Globus pallidus (tissue), 1 donor: ENCODE data around the gene TRIM37.
"Not testable (repeated sequence)": the region's sequence is repeated elsewhere in the genome, so short reads cannot be mapped to it uniquely, and the experiment has no call there.

Experiments
- DNase-seq: peaks from one replicate; pipeline ENCODE4 v3.0.0-alpha.2; 2015; ENCODE audit warnings: low spot score

Gene TRIM37, protein sequence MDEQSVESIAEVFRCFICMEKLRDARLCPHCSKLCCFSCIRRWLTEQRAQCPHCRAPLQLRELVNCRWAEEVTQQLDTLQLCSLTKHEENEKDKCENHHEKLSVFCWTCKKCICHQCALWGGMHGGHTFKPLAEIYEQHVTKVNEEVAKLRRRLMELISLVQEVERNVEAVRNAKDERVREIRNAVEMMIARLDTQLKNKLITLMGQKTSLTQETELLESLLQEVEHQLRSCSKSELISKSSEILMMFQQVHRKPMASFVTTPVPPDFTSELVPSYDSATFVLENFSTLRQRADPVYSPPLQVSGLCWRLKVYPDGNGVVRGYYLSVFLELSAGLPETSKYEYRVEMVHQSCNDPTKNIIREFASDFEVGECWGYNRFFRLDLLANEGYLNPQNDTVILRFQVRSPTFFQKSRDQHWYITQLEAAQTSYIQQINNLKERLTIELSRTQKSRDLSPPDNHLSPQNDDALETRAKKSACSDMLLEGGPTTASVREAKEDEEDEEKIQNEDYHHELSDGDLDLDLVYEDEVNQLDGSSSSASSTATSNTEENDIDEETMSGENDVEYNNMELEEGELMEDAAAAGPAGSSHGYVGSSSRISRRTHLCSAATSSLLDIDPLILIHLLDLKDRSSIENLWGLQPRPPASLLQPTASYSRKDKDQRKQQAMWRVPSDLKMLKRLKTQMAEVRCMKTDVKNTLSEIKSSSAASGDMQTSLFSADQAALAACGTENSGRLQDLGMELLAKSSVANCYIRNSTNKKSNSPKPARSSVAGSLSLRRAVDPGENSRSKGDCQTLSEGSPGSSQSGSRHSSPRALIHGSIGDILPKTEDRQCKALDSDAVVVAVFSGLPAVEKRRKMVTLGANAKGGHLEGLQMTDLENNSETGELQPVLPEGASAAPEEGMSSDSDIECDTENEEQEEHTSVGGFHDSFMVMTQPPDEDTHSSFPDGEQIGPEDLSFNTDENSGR

DNA sequence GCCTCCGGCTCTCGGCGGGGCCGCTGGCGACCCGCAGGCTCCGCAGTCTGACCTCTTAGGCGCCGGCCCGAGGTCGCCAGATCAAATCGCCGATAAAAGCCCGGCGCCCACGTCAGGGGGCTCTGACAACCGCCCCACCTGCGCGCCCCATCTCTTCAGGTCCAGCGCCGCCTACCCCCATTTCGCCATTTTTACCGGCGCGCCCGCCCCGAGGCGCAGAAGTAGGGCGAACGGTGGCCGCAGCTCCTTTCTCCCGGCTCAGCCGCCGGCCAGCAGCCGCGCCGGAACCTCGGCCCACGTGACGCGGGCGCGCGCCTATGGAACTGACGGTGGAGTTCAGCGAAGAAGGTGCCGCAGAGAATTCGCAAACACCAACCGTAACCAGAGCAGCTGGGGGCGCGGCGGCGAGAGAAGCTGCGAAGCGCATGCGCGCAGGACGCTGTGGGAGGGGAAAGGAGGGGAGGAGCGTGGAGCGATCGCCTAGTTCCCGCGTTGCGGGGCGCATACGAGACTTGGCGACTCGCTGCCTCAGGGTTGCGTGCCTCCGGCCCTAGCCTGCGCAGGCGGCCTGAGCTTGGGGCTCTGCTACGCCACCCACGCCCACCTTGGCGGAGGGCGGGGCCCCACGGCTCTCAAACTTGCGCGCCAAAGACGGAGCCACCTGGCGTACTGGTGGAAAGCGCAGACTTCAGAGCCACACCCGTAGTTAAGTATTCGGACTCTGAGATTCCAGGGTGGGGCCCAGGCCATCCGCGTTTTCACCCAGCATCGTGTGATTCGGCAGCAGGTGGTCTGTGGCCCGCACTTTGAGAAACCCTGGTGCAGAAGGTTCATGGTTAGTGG is at the start of gene TRIM37:
TSS of gene TRIM37 (minus strand) at position 418 of the 843 bp plus-strand sequence. CDS start 419 bp downstream, outside the sequence.
- peak; percentile 93 for DNase-seq

- DNase-seq = peak; percentile 100
These were observed 48.9 kb upstream of the TRIM37 start, which contains the start of gene PRR11 for GRCh38 chr17:59155439-59156177. Gene PRR11 (plus strand): TSS chr17:59155746. CDS start chr17:59169753, 14,007 bp downstream.

DNA sequence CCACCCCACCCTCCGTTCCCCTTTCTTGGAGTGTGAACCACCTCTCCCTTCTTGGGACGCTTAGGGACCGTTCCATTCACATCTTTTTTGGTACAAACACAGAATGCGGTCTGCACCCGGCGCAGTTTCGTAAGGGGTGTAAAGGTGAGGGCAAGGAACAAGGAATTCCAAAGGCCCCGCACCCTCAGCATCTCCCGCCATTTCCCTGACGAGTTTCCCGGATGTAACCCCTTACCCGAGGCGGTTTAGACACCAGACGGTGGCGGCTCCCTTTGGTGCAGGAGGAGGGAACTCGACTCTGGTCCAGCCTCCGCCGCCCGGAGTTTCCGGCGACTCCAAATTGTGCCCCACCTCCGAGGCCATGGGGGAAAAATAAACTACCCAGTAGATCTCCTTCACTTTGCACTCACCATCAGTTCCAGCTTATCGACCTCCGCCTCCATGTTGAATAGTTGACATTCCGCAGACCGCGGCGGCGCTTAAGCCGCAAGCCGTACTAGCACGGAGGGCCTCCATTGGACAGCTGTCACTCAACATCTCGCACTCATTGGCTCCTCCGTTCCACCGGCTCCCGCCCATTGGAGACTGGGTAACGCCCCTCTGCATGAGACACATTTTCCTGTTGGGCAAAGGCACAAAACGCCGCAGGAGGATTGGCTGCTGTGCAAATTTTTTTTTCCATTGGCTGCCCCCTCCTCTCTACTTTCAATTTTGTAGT is 48.2 kb upstream of the TRIM37 start, which contains the start of gene SKA2:
TSS of gene SKA2 (minus strand) at position 466 of the 718 bp plus-strand sequence. CDS start at position 443, 23 bp downstream.
- no peak for DNase-seq

DNA sequence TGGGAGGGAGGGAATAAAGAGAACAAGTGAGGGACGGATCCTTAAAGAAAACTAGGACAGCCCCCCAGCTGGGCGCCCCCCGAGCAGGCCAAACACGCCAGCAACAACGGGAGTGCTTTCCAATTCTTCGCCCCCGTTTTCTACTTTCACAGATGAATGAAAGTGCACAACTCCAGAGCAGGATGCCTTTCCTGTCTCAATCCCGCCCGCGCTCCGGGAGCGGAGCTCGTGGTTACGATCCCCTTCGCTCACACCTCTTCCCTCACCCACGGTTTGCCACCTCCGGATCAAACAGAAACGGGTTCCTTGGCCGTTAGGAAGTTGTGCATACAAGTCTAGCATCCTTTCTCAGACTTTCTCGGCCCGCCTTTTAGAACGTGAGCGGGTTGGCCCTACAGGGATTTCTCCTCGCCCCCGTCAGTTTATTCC is 47.6 kb upstream of the TRIM37 start:
- DNase-seq = no peak

DNA sequence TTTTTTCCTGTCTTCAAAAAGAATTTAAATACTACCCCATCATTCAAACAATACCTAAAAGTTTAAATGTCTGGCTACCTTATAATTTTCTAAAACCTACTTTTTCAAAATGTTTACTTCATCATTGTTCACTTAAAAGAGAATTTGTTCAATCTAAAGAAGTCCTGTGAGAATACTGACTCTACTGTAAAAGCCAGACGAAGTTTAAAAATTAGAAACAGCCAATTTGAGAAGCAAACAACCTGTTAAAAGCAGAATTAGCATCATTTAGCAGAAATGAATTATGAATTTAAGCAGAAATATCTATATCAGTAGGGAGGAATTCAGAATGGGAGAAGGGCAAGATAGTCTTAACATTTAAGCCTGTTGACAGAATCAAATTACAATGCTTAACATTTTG is 46.2 kb upstream of the TRIM37 start:
- DNase-seq = no peak

GRCh38 chr17:59151591-59151990 is 44.9 kb upstream of the TRIM37 start:
- no peak for DNase-seq

- DNase-seq = no peak
These were observed 44.3 kb upstream of the TRIM37 start for GRCh38 chr17:59151006-59151405.

- no peak for DNase-seq
These were observed 43.3 kb upstream of the TRIM37 start for GRCh38 chr17:59149841-59150511.

DNA sequence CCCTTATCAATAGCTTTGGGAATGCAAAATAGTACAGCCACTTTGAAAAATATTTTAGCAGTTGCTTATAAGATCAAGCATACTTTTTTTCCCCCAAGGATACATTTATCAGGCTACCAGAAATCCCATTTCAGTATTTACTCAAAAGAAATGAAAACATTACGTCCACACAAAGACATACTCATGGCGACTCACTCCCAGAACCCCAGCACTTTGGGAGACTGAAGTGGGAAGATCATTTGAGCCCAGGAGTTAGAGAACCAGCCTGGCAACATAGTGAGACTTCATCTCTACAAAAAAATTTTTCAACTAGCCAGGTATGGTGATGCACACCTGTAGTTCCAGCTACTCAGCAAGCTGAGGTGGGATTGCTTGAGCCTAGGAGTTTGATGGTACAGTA is 42.4 kb upstream of the TRIM37 start:
- DNase-seq = no peak

DNA sequence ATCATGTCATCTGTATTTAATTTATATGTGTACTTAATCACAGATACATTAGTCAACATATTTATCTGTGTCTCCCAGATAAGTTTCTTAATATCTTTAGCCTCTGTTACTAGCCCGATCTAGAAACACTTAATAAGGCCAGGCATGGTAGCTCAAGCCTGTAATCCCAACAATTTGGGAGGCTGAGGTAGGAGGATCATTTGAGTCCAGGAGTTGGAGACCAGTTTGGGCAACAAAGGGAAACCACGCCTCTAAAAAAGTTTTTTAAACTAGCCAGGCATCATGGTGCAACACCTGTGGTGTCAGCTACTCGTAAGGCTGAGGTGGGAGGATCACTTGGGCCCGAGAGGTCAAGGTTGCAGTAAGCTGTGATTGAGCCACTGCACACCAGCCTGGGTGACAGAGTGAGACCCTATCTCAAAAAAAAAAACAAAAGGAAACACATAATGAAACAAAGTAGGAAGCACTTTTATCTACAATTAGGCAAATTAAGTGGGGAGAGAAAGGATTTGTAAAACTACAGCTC is 39.0 kb upstream of the TRIM37 start:
- DNase-seq = no peak

GRCh38 chr17:59141860-59142259 is 35.2 kb upstream of the TRIM37 start:
- DNase-seq = no peak

DNA sequence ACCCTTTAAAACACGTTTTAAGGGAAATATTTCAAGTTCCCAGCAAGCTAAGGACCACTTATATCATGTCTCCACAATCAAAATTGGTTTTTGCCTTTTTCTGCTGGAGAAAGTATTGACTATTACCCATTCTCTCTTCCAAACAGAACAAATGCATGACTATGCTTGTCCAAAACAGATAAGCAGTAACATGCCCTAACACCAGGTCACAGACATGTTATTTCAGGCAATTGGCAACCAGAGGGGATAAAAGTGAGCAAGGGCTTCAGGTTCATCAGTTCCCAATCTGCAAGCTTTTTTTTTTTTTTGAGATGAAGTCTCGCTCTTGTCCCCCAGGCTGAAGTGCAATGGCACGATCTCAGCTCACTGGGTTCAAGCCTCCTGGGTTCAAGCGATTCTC is 33.3 kb upstream of the TRIM37 start:
- DNase-seq = no peak

- not testable (repeated sequence) for DNase-seq
These were observed 31.7 kb upstream of the TRIM37 start for GRCh38 chr17:59138339-59138738.

GRCh38 chr17:59131131-59131530 is 24.5 kb upstream of the TRIM37 start:
- no peak for DNase-seq

DNA sequence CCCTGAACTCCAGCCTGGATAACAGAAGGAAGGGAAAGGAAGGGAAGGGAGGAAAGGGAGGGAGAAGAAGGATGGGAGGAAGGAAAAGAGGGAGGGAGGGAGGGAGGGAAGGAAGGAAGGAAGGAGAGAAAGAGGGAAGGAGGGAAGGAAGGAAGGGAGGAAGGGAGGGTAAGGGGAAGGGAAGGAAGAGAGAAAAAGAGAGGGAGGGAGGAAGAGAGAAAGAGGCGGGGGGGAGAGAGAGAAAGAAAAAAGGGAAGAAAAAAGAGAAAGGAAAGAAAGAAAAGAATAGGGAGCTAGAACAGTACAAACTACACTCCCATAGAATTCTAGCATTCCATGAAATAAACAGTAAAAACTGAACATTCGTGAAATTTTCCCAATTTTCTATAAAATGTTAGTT is 23.1 kb upstream of the TRIM37 start:
- no peak for DNase-seq

GRCh38 chr17:59126809-59127417 is 20.2 kb upstream of the TRIM37 start:
- DNase-seq = no peak

DNA sequence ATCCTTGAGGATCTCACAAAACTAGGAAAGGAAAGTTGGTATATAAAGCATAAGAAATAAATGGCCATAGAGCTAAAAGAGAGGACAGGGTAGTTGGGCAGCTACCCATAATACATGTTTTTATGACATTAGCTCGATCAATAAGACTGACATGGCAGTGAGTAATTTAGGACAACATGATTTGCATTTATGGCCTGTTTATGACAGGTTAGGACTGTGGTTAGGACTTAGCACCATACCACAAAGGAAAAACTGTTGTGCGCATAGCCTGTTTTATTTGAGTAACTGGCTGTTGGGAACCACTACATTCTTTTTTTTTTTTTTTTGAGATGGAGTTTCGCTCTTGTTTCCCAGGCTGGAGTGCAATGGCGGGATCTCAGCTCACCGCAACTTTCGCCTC is 18.0 kb upstream of the TRIM37 start:
- DNase-seq = no peak

- no peak for DNase-seq
These were observed 15.3 kb upstream of the TRIM37 start for GRCh38 chr17:59121901-59122480.

DNA sequence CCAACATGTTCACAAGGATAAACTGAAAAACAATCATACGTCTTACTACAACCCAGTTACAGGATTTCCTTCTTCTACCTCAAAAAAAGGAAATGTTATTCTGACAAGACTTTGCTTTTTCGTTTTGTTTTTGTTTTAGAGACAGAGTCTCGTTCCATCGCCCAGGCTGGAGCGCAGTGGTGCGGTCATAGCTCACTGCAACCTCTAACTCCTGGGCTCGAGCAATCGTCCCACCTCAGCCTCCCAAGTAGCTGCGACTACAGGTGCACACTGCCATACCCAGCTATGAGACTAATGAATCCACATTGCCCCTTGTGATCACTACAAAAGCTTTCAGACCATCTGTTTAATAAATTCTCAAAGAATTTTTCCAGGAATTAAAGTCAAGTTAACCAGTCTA is 8.8 kb upstream of the TRIM37 start:
- no peak for DNase-seq
